HS-27A (cell line): ENCODE results near the gene SRPX2.

Experiments
- DNase-seq: peaks from one replicate; pipeline ENCODE4 v3.0.0-alpha.2; 2012; ENCODE audit warnings: low read depth, missing footprints

SRPX2 gene

GRCh38 chrX:100649550-100650356 lies 5.8 kb downstream of the SRPX2 start:
- DNase-seq = no peak

GRCh38 chrX:100650841-100651240 lies 6.8 kb downstream of the SRPX2 start:
- no peak for DNase-seq

GRCh38 chrX:100652266-100652665 lies 8.3 kb downstream of the SRPX2 start:
- DNase-seq = no peak

- DNase-seq = no peak
Measured at GRCh38 chrX:100654261-100654660, 10.3 kb downstream of the SRPX2 start.

GRCh38 chrX:100658941-100659381 lies 15.0 kb downstream of the SRPX2 start:
- DNase-seq = no peak

- DNase-seq = no peak
Measured at GRCh38 chrX:100659431-100660137, 15.6 kb downstream of the SRPX2 start.

- no peak for DNase-seq
Measured at GRCh38 chrX:100662170-100662569, 18.2 kb downstream of the SRPX2 start.

- DNase-seq = no peak
Measured at GRCh38 chrX:100662796-100663195, 18.8 kb downstream of the SRPX2 start.

- DNase-seq = no peak
Measured at GRCh38 chrX:100663642-100664041, 19.6 kb downstream of the SRPX2 start.

GRCh38 chrX:100672966-100673365 lies 29.0 kb downstream of the SRPX2 start:
- no peak for DNase-seq

GRCh38 chrX:100673397-100673953 lies 29.5 kb downstream of the SRPX2 start:
- no peak for DNase-seq

- no peak for DNase-seq
Measured at GRCh38 chrX:100674705-100675104, 30.7 kb downstream of the SRPX2 start.

- DNase-seq = no peak
Measured at GRCh38 chrX:100677611-100678181, 33.7 kb downstream of the SRPX2 start.

GRCh38 chrX:100680756-100681155 lies 36.8 kb downstream of the SRPX2 start:
- DNase-seq = no peak

- DNase-seq = no peak
Measured at GRCh38 chrX:100681599-100681998, 37.6 kb downstream of the SRPX2 start.

- DNase-seq = no peak
Measured at GRCh38 chrX:100682939-100683338, 38.9 kb downstream of the SRPX2 start.

GRCh38 chrX:100685284-100685996 lies 41.4 kb downstream of the SRPX2 start:
- DNase-seq = no peak

- DNase-seq = no peak
Measured at GRCh38 chrX:100685997-100686305, 42.0 kb downstream of the SRPX2 start.

- no peak for DNase-seq
Measured at GRCh38 chrX:100687128-100687527, 43.1 kb downstream of the SRPX2 start.

GRCh38 chrX:100687546-100687945 lies 43.5 kb downstream of the SRPX2 start:
- DNase-seq = no peak

GRCh38 chrX:100695302-100695701 lies 51.3 kb downstream of the SRPX2 start:
- DNase-seq = no peak

GRCh38 chrX:100695991-100696390 lies 52.0 kb downstream of the SRPX2 start:
- no peak for DNase-seq
